GM18867 (cell line): ENCODE data around the gene OXCT1.
"Not testable (repeated sequence)": the region's sequence is repeated elsewhere in the genome, so short reads cannot be mapped to it uniquely, and the experiment has no call there.

Experiments used
- ATAC-seq: cut with Tn5 transposase; IDR thresholded peaks from one replicate; pipeline ENCODE4 v1.9.1; 2021; ENCODE audit warnings: mild to moderate bottlenecking, moderate library complexity; ENCODE audit not compliant: unreplicated experiment

The OXCT1 gene

DNA sequence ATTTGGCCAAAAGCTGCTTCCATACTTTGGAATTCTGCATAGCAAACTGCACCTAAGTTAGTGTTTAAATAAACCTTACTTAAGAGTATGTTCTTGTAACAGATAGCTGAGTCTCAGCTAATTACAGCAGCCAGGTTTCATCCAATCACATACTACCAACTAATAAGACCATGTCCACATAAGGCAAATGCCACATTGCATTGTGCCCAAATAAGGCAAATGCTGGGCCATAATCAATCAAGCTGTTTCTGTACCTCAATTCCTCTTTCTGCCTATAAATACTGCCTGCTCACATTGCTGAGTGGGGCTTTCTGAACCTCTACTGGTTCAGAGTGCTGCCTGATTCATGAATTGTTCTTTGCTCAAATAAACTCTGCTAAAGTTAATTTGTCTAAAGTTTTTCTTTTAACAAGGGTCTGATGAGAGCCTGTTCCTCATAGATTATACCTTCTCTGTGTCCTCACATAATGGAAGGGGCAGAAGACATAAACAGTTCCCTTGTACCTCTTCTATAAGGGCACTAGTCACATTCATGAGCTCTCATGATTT lies 4.4 kb upstream of the OXCT1 start:
- no peak for ATAC-seq

DNA sequence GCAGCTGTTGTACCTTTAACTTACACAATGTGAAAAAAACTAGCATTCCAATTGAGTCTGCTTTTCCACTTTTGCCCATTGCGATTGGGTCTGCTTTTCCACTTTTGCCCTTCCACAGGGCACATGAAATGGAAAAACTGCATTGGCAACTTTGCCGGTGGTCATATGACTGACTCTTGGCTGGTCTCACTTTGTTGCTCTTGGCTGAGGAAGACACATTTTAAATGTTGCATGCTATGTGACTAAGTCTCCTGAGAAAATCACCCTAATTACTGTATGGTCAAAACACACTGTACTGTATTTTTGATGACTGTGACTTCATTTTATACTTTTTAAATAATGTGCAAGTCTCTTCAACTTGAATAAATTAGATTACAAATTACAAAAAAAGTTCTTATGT lies 1.6 kb upstream of the OXCT1 start:
- no peak for ATAC-seq

DNA sequence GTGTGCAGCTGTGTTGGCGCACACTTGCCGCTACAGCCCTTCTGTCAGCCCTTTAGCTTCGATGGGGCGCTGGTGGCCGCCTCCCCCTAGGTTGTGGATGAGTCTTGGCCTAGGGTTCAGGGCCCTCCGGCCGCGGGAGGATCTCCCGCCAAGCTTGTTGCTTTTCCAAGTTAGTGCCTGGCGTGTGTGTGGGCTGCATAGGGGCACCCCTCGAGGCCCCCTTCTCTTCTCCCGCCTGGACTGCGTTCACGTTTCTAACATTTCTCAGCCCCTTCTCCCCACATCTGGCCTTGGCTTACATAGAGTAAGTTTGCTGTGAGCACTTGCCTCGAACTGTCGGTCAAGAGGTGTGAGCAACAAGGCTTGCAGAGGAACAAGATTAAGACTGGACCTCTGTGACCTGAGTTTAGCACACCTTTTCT lies 413 bp upstream of the OXCT1 start:
- no peak for ATAC-seq

DNA sequence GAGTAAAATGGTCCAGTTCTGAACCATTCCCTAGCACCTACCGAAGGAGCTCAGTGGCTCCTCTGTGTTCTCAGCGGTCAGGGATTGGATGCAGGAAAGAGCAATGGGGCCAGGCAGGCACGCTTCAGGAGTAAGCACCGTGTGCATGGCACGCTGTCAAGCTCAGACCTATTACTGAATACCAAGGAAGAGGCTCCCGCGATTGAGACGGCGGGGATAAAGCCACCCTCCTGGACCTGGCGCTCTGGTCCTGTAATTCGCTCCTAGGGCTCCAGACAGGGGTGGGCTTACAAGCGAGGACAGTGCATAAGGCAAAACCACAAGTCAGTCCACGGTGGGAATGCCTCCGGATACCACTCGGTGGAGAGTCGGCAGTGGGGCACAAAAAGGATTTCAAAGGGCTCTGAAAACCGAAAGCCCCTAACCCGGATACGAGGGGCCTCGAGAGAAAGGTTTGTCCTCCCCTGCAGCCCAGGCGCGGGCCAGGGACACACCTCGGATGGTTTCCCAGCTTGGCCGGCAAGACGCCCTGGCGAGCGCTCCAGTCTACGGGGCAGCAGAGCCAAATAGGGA lies 988 bp downstream of the OXCT1 start:
- no peak for ATAC-seq

DNA sequence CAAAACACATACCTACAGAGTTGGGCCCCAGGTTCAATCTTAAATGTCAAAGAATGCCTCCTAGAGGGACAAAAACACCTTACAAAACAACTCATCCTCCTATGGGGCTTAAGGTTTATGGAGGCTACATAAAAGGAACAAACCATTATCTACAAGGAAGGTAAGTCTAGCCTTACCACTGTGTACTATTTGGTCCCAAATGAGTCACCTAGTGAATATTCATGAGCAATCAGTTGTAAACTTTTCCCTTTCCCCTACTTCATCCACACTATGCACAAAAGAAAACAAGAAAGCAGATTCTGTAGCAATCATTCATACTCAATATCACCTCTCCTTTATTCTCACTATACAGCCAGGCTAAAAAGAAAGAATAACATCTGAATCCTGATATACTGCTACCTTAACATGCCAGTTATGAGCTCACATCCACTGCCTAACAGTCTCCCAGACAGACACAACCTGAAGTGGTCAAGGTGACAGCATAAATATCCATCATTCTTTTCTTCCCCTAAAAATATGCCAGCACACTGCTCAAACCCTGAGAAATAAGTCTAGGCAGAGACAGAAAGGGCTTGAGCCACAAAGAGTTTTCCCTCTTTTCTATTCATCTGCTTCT lies 6.2 kb downstream of the OXCT1 start:
- peak; percentile 69 for ATAC-seq

DNA sequence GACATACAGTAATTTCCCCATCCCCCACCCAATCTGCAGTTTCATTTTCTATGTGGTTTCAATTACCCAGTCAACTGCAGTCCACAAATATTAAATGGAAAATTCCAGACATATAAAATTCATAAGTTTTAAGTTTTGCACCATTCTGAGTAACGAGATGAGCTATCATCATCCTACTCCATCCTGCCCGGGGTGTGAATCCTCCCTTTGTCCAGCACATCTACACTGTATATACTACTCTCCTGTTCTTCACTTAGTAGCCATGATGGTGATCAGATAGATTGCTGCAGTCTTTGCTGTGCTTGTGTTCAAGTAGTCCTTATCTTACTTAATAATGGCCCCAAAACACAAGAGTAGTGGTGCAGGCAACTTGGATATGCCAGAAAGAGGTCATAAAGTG lies 11.3 kb downstream of the OXCT1 start:
- no peak for ATAC-seq

DNA sequence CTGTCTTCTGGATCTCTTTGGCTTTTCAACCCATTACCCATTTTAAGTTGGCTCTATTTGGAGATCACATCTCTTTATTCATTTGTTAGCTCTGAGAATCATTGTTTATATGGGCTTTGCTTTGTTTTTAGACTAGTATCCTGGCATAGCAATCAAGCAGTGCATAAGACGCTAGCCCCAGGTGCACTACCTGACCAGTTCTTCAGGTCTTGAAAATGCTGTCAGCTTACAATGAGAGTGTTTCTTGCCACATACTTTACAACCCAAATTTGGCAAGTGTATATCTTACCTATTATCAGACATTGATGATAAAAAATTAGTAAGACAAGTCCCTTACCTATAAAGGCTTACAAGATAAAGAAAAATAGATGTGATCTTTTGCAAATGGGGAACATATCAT lies 12.2 kb downstream of the OXCT1 start:
- no peak for ATAC-seq

DNA sequence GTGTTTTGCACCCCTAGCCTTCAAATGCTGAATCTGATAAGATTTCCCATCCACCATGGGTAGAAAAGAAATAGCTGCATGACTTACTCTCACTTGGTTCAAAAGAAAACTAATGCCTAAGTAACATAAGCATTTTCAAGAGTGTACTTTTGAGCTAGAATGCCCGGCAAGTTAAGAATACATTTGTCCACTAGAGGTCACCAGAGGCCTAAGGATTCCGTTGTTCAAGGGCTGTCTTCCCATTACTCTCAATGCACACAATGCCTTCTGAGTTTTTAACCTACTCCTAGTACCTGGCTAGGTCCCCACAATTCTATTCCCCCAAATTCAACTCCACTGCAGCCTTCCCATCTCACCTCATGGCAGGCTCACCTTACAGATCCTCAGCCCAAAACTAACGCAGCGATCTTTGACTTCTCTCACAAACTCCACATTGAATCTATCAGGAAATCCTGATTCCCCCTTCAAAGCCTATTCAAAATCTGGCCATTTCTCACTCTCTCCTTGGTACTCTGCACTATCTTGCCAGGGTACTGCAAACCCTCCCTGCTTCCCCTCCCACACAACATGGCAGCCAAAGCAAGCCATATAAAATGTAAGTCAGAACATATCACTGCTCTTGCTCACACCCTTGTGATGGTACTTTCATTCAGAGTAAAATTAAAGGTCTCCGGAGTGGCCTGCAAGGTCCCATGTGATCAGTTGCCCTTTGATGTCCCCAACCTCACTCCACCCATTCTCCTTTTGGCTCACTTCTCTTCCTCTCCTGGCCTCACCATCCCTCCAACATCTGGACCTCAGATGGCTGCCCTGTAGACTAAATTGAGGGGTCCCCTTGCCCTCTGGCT lies 13.4 kb downstream of the OXCT1 start:
- peak; percentile 91 for ATAC-seq

DNA sequence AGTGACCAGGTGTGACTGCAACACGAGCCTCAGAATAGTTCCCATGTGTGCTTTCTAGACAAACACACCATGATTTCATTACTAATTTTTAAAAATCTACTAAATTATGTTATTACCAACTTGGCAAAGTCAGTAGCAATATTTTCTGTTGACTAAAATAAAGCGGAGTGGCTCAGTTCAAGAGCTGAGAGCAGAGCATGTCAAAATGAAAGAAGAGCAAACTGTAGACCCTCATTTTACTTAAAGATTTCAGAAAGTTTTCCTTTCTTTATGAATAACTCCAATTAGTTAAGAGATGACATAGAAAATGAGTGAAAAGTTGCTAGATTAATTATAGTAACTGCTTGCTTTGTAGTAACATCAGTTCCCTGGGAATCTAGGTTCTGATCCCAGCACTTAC lies 17.9 kb downstream of the OXCT1 start:
- ATAC-seq = no peak

DNA sequence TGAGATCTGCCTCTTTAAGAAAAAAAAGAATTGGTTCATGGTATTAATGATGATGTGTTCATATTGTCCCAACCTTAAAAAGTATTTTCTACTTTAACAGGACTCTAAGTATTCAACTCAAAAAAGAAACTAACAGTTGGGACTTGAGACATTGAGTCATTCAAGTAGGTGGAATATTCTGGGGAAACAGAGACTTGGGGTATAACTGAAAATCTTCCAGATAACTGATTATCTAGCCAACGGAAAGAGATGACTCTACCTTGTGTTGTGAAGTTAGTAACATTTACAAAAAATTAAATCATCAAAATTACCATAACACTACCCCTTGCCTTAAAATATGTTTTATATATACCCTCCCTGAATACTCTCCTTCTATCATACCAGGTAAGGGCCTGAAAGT lies 19.1 kb downstream of the OXCT1 start:
- no peak for ATAC-seq

DNA sequence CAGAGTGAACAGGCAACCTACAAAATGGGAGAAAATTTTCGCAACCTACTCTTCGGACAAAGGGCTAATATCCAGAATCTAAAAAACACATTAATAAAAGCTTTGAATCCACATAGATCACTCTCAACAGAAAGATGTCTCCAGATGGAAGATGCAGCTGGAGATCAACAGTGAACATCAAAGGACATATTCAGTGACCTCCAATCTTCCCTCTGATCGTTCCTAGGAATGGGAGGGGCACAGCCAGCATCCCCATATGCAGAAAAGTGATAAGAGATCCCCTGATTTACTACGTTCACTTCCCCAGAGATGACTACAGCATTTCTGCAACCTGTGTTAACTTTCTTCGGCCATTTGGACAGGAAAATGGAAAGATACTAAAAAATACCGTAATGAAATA lies 21.2 kb downstream of the OXCT1 start:
- no peak for ATAC-seq

DNA sequence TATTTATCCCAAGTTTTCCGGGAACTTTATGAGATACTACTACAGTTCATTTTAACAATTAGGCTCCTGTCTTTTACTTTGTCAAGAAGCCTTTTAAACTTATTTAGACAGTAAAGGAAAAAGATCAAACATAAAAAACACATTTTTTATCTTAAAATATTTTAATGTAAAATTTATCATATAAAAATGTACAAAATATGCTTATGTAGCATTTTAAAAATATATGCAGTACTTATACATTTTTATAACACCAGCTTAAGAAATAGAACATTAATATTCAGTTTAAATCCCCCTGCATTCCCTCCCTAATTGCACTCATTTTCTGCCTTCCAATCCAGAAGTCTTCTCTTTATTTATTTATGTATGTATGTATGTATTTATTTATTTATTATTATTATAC lies 24.5 kb downstream of the OXCT1 start:
- not testable (repeated sequence) for ATAC-seq

DNA sequence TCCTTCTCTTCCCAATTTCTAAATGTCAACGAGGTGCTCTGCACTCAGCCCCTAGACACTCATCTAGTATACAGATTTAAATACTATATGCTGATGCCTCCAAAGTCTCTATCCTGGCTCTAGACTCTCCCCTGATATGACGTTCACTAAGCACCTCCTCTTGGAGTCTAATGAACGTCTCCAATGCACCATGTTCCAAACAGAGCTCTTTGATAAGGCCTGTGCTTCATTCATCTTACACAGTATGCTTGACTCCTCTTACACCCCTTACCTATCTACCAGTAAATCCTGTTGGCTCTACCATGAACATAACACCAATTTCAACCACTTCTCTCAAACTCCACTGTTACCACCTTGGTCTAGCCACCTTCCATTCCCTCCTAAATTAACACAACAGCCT lies 25.7 kb downstream of the OXCT1 start:
- ATAC-seq = no peak

DNA sequence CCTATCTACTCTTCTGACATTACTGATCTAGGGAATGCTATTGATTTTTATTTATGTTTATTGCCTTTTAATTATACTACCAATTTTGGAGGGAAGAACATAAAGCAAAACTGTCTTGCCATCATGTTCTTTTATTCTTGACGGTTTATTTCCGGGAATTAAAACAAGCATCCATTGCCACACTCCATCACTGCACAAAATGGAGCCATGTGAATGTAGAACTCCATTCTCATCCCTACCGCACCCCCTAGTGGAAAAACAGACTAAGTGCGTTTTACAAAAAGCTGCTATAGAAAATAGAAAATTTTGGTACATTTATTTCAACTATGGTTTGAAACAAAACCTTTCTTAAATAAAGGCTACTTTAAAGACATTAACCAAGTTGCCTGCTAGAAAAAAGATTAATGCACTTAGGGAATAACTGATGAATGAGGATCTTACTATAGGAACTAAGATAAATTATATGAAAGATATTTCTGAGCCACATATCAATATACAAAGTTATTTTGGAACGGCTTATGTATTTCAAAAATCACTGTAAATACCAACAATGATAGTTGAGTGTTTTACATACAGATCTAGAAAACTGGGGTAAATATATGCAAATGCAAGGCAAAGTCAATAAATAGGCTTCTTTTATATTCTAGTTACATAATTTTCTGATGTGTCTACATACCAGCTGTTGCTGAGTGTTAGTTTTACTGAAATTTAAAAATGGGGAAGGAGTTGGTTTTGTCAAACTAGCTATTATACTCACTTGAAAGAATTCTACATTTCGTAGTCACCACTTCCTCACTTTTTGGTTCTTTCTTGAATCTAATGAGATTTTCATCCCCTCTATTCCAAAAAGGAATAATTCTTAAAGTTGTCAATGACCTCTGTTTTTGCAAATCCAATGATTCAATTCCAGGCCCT lies 26.5 kb downstream of the OXCT1 start:
- ATAC-seq = peak; percentile 70

DNA sequence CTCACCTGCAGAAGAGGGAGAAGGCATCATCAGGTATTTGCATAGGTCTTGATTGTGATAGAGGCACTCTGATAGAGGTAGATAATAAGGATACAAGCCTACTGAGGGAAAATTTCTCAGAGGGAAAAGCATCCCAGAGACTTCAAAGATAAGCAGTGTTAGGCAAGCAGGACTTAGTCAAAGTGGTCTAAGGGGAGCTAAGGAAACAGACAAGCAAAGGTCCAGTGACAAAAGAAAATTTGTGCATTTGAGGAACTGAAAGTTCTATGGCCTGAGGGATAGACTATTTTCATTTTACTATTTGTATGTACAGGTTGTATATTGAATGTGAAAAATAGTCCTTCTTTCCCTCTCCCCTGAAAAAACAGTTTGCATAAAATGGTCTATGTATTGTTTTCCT lies 27.4 kb downstream of the OXCT1 start:
- peak; percentile 88 for ATAC-seq

DNA sequence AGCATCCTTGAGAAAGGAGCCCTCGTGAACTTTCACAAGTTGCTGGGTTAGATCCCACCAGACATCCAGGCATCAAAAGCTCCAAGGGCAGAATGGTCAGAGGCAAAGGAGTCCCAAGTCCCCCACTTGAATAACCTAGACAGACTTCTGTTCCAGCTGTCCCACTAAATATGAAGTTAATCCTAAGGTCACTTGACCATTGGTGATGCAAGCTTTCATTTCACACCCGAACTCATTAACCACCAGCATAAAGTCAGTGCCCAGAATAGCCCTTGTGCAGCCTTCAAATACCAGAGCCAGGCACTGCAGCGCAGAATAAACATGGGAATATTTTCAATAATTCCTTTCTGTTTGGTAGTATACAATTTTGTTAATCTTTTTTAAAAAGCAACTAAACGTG lies 28.9 kb downstream of the OXCT1 start:
- ATAC-seq = no peak

DNA sequence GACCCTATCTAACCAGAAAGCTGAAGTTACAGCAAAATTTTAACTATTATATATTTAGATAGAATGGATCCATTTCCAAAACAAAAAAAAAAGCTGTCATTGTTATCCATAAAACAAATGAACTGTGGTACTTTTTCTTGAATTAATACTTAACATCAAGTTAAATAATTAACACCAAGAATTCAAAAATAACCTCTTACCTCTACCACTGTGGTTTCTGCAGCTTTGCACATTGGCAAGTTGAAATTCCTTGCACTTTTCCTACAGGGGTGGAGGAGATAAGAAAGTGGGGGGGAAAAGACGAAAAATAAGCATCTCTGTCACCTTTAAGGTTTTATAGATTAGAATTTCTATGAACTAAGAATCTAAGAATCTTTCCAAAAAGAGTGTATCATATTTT lies 30.0 kb downstream of the OXCT1 start:
- ATAC-seq = no peak

DNA sequence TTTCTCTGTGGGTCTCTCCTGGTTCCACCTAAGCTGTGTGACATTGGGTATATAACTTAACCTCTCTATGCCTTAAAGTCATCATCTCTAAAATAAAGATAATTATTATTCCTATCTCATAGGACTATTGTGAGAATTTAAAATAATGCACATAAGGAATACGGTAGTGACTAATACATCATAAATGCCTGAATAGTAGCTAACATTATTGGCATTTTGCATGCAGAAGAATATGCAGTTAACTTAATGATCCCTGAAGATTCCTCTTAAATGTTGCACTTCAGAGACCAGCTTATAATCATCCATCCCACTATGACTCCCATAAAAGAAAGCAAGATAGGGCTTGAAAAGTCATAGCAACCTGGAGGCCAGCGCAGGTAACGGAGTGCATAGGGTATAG lies 32.4 kb downstream of the OXCT1 start:
- ATAC-seq = no peak

DNA sequence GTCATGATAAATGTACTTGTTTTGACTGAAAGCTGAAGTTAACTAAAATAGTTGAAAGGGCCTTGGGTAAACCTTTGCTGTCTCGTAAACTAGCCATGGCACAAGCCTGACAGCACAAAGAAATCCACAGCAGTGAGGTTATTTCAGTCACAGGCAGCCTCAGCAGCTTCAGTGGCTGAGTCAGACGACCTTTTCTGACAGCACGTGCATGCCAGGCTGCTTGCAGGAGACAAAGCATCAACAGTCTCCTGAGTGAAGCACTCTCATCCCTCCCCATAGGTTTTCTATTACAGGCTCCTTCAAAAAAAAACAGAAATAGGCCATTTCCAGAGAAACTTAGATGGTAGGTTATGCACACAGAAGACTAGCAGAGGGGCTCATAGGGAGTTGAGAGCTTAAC lies 34.6 kb downstream of the OXCT1 start:
- ATAC-seq = no peak

DNA sequence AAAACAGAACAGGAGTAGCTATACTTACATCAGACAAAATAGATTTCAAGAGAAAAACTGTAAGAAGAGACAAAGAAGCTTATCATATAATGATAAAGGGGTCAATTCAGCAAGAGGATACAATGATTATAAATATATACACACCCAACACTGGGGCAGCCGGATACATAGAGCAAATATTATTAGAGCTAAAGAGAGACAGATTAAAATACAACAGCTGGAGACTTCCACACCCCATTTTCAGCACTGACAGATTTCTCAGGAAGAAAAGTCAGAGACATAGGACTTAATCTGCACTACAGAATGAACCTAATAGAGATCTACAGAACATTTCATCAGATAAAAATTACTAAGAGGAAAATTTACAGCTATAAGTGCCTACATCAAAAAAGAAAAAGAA lies 35.7 kb downstream of the OXCT1 start:
- no peak for ATAC-seq

DNA sequence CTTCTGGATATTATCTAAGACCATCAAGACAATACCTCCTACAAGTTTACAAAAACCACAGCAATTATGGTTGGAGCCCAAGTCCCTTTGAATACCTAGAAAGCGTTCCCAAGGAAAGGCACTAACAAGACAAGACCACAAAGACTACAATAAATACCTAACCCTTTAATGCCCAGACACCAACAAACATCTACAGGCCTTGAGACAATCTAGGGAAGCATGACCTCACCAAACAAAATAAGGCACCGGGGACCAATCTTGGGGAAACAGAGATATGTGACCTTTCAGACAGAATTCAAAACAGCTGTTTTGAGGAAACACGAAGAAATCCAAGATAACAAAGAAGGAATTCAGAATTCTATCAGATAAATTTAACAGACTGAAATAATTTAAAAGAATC lies 37.8 kb downstream of the OXCT1 start:
- ATAC-seq = no peak
